ENCODE measurements around the gene BROX. TPM values are rescaled to one million over a fixed set of nuclear protein-coding genes. Genes with fewer than 3 reads are reported as not detected.
"Not testable (repeated sequence)": the region's sequence is repeated elsewhere in the genome, so short reads cannot be mapped to it uniquely, and the experiment has no call there.

BROX gene, protein sequence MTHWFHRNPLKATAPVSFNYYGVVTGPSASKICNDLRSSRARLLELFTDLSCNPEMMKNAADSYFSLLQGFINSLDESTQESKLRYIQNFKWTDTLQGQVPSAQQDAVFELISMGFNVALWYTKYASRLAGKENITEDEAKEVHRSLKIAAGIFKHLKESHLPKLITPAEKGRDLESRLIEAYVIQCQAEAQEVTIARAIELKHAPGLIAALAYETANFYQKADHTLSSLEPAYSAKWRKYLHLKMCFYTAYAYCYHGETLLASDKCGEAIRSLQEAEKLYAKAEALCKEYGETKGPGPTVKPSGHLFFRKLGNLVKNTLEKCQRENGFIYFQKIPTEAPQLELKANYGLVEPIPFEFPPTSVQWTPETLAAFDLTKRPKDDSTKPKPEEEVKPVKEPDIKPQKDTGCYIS
- total RNA-seq (10 to 100 TPM; 38.2 to 61.7 (median 49.0) TPM), polyA plus RNA-seq (10 to 100 TPM; 22.0 to 27.7 (median 22.2) TPM)

DNA sequence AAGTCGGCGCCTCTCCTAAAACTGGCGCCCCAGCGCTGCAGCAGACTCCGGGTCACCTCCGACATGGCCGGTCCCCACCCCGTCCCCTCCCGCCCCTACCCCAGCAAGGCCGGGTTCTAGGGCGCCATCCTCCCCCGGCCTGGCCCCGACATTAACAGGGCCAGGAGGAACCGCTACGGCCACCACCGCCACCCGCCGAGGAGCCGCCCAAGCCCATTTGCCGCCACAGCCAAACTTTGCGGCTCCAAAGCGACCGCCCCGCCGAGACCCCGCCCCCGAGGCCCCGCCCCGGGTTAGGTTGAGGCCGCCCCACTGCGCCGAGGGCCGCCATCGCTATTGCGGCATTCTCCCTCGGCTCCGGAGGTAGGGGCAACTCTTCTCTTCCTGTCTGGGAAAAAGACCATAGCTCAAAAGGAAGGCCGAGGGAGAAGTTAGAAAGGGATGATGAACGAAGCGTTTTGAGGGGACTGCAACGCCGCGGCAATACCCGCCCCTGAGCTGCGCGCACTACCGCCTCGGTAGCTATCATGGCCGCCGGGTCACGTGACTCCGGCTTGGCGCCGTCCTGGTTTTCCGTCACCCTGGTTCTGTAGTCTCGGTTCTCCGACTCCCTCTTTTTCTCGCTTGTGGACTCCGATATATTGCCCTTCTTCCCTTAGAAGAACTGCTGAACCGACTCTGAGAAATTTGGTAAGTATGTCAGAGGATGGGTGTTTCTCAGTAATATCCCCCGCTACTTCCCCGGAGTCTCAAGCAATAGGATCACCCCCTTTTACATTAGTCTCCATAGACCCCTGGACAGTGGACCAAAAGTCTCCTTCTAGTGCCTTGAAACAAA is at the start of gene BROX, which contains the start of gene AIDA:
BROX (plus strand) TSS at position 312 of the 838 bp plus-strand sequence. CDS start 3,136 bp downstream, outside the sequence.
AIDA (minus strand) TSS at position 239 of the 838 bp plus-strand sequence; CDS start at position 65, 174 bp downstream.
- H3K4me1 ChIP-seq: peaks cover 0 to 41% (median 28%) of the 10 kb centered on the region in 4 donors
- H3K27me3 ChIP-seq: no peaks in the 10 kb centered on the region
- H3K27ac ChIP-seq: peak within 1 kb of the TSS; percentile 88 to 98 (median 92)
- peak within 1 kb of the TSS; percentile 60 to 88 (median 69) for H3K4me3 ChIP-seq
- H3K9me3 ChIP-seq: no peaks in the 10 kb centered on the region
- peaks cover 0 to 23% (median 10%) of the 10 kb centered on the region in 4 donors for H3K36me3 ChIP-seq
- WGBS, 2 donors: 2 to 5% methylated on average over 55 to 57 of the region's 62 CpGs
- intact Hi-C loops (cut with DNase I): loop anchor here (2.0 kb wide), 3 partner anchors 68 to 248 kb away; no protein-coding TSS in a partner anchor
- peak; percentile 96 for DNase-seq
- peak; percentile 28 to 33 for TF ChIP-seq POLR2A (IDR thresholded peaks at IDR 0.05)
- TF ChIP-seq, protein P1, sequence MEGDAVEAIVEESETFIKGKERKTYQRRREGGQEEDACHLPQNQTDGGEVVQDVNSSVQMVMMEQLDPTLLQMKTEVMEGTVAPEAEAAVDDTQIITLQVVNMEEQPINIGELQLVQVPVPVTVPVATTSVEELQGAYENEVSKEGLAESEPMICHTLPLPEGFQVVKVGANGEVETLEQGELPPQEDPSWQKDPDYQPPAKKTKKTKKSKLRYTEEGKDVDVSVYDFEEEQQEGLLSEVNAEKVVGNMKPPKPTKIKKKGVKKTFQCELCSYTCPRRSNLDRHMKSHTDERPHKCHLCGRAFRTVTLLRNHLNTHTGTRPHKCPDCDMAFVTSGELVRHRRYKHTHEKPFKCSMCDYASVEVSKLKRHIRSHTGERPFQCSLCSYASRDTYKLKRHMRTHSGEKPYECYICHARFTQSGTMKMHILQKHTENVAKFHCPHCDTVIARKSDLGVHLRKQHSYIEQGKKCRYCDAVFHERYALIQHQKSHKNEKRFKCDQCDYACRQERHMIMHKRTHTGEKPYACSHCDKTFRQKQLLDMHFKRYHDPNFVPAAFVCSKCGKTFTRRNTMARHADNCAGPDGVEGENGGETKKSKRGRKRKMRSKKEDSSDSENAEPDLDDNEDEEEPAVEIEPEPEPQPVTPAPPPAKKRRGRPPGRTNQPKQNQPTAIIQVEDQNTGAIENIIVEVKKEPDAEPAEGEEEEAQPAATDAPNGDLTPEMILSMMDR (IDR thresholded peaks at IDR 0.05): no peak
- peak; percentile 66 to 88 (median 82) for TF ChIP-seq POLR2AphosphoS5 (IDR thresholded peaks at IDR 0.05)

DNA sequence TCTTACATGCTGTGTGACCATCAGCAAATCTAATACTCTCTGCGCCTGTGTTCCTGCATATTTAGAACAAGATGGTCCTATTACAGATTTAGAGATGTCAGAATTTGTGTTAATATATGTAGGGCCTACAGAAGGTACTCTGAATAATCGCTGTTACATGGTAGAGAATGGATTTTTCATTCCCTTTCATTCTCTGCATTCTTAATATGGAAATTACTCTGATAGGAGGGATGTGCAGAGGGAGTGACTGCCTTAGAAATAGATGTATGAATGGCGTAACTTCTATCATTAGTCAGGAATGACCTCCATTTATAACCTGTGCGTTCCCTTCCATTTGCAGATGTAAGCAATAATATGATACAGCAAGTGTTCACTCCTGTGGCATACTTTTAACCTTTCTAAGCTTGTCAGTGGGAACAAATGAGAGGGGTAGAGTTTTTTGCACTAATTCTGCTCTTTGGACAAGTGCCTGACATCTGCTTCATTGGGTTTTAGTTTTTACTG is 48.9 kb upstream of the BROX start:
- H3K36me3 ChIP-seq: peaks cover 32 to 88% (median 60%) of the 10 kb centered on the region in 4 donors
- H3K4me3 ChIP-seq: no peak overlapping the region
- TF ChIP-seq POLR2AphosphoS5 (IDR thresholded peaks at IDR 0.05): no peak
- TF ChIP-seq, protein P1 (IDR thresholded peaks at IDR 0.05): no peak
- no peak for TF ChIP-seq EP300 (IDR thresholded peaks at IDR 0.05)
- no peak for TF ChIP-seq POLR2A (IDR thresholded peaks at IDR 0.05)
- H3K4me1 ChIP-seq: peaks cover 0 to 25% (median 13%) of the 10 kb centered on the region in 4 donors
- DNase-seq: no peak
- H3K27me3 ChIP-seq: no peaks in the 10 kb centered on the region
- H3K9me3 ChIP-seq: no peaks in the 10 kb centered on the region
- no peak overlapping the region for H3K27ac ChIP-seq
- WGBS, 2 donors: 97 to 98% methylated on average over 4 of the region's 4 CpGs
- intact Hi-C loops (cut with DNase I): no loop called here

DNA sequence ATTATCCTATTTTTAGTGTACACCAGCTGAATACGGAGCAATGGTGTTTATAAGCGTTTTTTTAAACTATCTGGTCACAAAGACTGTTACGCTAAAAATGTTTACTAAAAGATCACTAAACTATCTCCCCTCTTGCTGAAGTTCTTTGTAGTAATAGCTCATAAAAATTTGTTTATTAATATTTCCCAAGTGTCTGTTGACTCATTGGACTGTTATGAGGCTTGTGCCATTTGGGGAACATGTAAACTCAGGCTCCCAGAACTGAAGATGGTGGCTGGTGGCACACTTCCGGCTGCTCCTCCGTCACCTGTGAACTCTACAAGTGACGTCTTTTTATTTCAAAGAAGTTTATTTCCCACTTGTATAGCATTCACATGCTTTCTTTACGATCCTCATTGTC is 46.4 kb upstream of the BROX start:
- Histone ChIP-seq H3K36me3 (peaks cover 24 to 68% (median 42%) of the 10 kb centered on the region in 4 donors), H3K4me3 (no peak overlapping the region), H3K4me1 (peaks cover 0 to 25% (median 13%) of the 10 kb centered on the region in 4 donors), H3K27ac (peak overlapping the region in 3 of 4 donors; percentile 32 to 64 (median 62)), H3K27me3 (no peaks in the 10 kb centered on the region), H3K9me3 (no peaks in the 10 kb centered on the region)
- DNase-seq: no peak
- intact Hi-C loops (cut with DNase I): no loop called here
- 83 to 84% methylated on average over 7 of the region's 7 CpGs for whole genome bisulfite sequencing, 2 donors
- TF ChIP-seq, protein P1 (IDR thresholded peaks at IDR 0.05): no peak
- TF ChIP-seq POLR2AphosphoS5 (IDR thresholded peaks at IDR 0.05): peak in 1 of 4 donors; percentile 36

DNA sequence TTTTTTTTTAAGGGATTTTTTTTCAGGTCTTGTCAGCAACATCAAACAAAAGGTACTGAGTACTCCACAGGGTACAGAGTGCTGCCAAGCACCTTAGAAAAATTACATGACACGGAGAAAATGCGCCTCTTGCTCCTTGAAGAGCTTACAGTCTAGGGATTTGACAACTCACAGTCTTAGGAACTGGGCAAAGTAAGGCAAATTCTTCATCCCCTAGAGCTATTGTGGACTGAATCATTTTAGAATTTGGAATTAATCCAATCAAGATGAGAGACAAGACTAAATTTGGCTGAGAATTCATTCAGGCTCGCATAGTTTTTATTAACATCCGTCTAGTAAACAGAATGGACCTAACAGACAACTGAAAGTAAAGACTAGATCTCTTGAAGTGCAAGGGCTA is 44.2 kb upstream of the BROX start:
- DNase-seq; H3K27me3 ChIP-seq; H3K9me3 ChIP-seq; intact Hi-C loops (cut with DNase I); H3K4me3 ChIP-seq: not testable (repeated sequence)
- H3K4me1 ChIP-seq: peaks cover 0 to 25% (median 13%) of the 10 kb centered on the region in 4 donors
- H3K27ac ChIP-seq: peak overlapping the region in 2 of 4 donors; percentile 57 to 64
- peaks cover 20 to 66% (median 29%) of the 10 kb centered on the region in 4 donors for H3K36me3 ChIP-seq
- WGBS, 2 donors: no CpG with 5 or more reads among the region's 4 CpGs

DNA sequence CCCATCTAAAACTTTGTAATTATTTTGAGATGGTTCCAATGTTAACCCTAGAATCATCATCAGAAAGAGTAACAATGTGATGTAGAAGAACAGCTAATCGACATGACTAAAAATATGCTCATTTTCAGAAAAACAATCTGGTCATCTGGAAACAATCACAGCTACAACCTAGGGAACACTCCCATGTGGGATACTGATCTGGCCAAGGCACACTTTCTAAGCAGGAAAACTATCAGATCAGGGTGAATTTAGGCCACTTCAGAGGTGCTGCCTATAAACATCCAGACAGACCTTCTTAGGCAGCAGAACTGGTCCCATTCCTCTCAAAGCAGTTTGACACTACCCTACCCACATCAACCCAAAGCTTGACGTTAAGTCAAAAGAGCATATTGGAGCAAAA is 43.3 kb upstream of the BROX start:
- H3K27ac ChIP-seq; H3K4me3 ChIP-seq; DNase-seq; H3K9me3 ChIP-seq; intact Hi-C loops (cut with DNase I); H3K27me3 ChIP-seq: not testable (repeated sequence)
- H3K36me3 ChIP-seq: peaks cover 12 to 66% (median 25%) of the 10 kb centered on the region in 4 donors
- peaks cover 0 to 25% (median 13%) of the 10 kb centered on the region in 4 donors for H3K4me1 ChIP-seq
- 88 to 94% methylated on average over 1 of the region's 2 CpGs for WGBS, 2 donors

Data from sigmoid colon (tissue), 7 donors.